IMR-90 (cell line): ENCODE data around the gene PIK3R3. TPM values are rescaled to one million over a fixed set of nuclear protein-coding genes. Genes with fewer than 3 reads are reported as not detected.
A peak's percentile ranks its signal among the peaks of the same experiment; 100 is the strongest.

Source experiments
- ATAC-seq: fragments of 200-7000 bp; cut with Tn5 transposase; 2 replicates; pipeline ENCODE4 v1.9.1; 2020; ENCODE audit warnings: low read depth, mild to moderate bottlenecking, moderate library complexity
- BruUV-seq: library from RNA; stranded (reverse); fragments of 400-500 nt; replicated peaks from 2 replicates; lab custom pipeline; 2021; lab: Mats Ljungman, UMichigan
- CTCF ChIA-PET: fragments of 300-600 bp; formaldehyde crosslinking; extraction: SDS; loops from one replicate; lab custom pipeline; 2021; ENCODE audit warnings: antibody characterized with exemption; lab: Yijun Ruan, JAX
- POLR2A ChIA-PET: fragments of 300-600 bp; sonication (Branson Sonifier 250); formaldehyde crosslinking; loops from one replicate; lab custom pipeline; 2022; ENCODE audit warnings: antibody characterized with exemption; ENCODE audit not compliant: unreplicated experiment; lab: Charles Lee
- DNase-seq: peaks from one replicate; pipeline ENCODE4 v3.0.0; 2013
- H2AFZ ChIP-seq: replicated peaks from 2 replicates; pipeline ENCODE3; 2013; ENCODE audit warnings: low read length, mild to moderate bottlenecking; ENCODE audit not compliant: poor library complexity
- H2AK5ac ChIP-seq: 2 replicates; pipeline ENCODE4 v1.6.1; 2013; ENCODE audit warnings: low read depth, low read length, inconsistent platforms
- H2AK9ac ChIP-seq: replicated peaks from 2 replicates; pipeline ENCODE3; 2013; ENCODE audit warnings: mild to moderate bottlenecking, low read depth, low read length, moderate library complexity; ENCODE audit not compliant: poor library complexity
- H2BK120ac ChIP-seq: 2 replicates; pipeline ENCODE4 v1.6.1; 2013; ENCODE audit warnings: low read depth, low read length, inconsistent platforms
- H2BK15ac ChIP-seq: 3 replicates; pipeline ENCODE4 v1.6.1; 2013; ENCODE audit warnings: low read depth, low read length, inconsistent platforms
- H2BK20ac ChIP-seq: 2 replicates; pipeline ENCODE4 v1.6.1; 2013; ENCODE audit warnings: low read depth, mild to moderate bottlenecking, inconsistent platforms, low read length, moderate library complexity
- H2BK5ac ChIP-seq: 2 replicates; pipeline ENCODE4 v1.6.1; 2013; ENCODE audit warnings: mild to moderate bottlenecking, low read depth, low read length, inconsistent platforms; ENCODE audit not compliant: poor library complexity, severe bottlenecking
- H3K14ac ChIP-seq: replicated peaks from 2 replicates; pipeline ENCODE4 v1.6.1; 2013; ENCODE audit warnings: low read depth, low read length, inconsistent platforms
- H3K18ac ChIP-seq: 2 replicates; pipeline ENCODE4 v1.6.1; 2013; ENCODE audit warnings: low read depth, low read length, control low read depth
- H3K23ac ChIP-seq: 2 replicates; pipeline ENCODE4 v1.6.1; 2013; ENCODE audit warnings: low read depth, low read length, inconsistent platforms
- H3K27ac ChIP-seq: 2 replicates; pipeline ENCODE4 v1.5.1; 2013; ENCODE audit warnings: mild to moderate bottlenecking, control low read depth, low read length; ENCODE audit not compliant: insufficient read depth
- H3K27me3 ChIP-seq: 2 replicates; pipeline ENCODE4 v1.6.1; 2013; ENCODE audit warnings: low read length; ENCODE audit not compliant: control insufficient read depth, insufficient read depth
- H3K36me3 ChIP-seq: 2 replicates; pipeline ENCODE4 v1.6.1; 2013; ENCODE audit warnings: low read length, mixed read lengths; ENCODE audit not compliant: control insufficient read depth, insufficient read depth
- H3K4ac ChIP-seq: 2 replicates; pipeline ENCODE4 v1.6.1; 2013; ENCODE audit warnings: low read depth, low read length, inconsistent platforms
- H3K4me1 ChIP-seq: 2 replicates; pipeline ENCODE4 v1.6.1; 2013; ENCODE audit warnings: low read length, mixed read lengths; ENCODE audit not compliant: control insufficient read depth, insufficient read depth
- H3K4me2 ChIP-seq: 2 replicates; pipeline ENCODE4 v1.6.1; 2013; ENCODE audit warnings: low read depth, mild to moderate bottlenecking, control low read depth, low read length, moderate library complexity
- H3K4me3 ChIP-seq: 2 replicates; pipeline ENCODE4 v1.5.1; 2013; ENCODE audit warnings: low read depth, mild to moderate bottlenecking, control low read depth, low read length, moderate library complexity; ENCODE audit not compliant: insufficient read depth
- H3K56ac ChIP-seq: 2 replicates; pipeline ENCODE4 v1.6.1; 2013; ENCODE audit warnings: low read length, inconsistent platforms; ENCODE audit not compliant: insufficient read depth; ENCODE audit errors: extremely low read depth
- H3K79me1 ChIP-seq, 2 experiments: 2 replicates each; pipeline ENCODE4 v1.6.1; 2013; ENCODE audit warnings: low read length in 2 of 2, inconsistent platforms in 1 of 2, low read depth in 1 of 2
- H3K9ac ChIP-seq: 2 replicates; pipeline ENCODE4 v1.6.1; 2013; ENCODE audit warnings: low read depth, low read length, control low read depth
- H3K9me1 ChIP-seq: 2 replicates; pipeline ENCODE4 v1.6.1; 2013; ENCODE audit warnings: low read length, inconsistent platforms; ENCODE audit not compliant: insufficient read depth
- H3K9me3 ChIP-seq: 2 replicates; pipeline ENCODE4 v1.6.1; 2013; ENCODE audit warnings: low read length; ENCODE audit not compliant: control insufficient read depth, insufficient read depth
- H4K20me1 ChIP-seq: 2 replicates; pipeline ENCODE4 v1.6.1; 2013; ENCODE audit warnings: low read length, inconsistent platforms; ENCODE audit not compliant: insufficient read depth
- H4K5ac ChIP-seq: 2 replicates; pipeline ENCODE4 v1.6.1; 2013; ENCODE audit warnings: mild to moderate bottlenecking, low read depth, low read length, control low read depth
- H4K8ac ChIP-seq, 2 experiments: 2 replicates each; pipeline ENCODE4 v1.6.1; 2013; ENCODE audit warnings: low read depth in 2 of 2, low read length in 2 of 2, control low read depth in 1 of 2, inconsistent platforms in 1 of 2
- H4K91ac ChIP-seq: 2 replicates; pipeline ENCODE4 v1.6.1; 2013; ENCODE audit warnings: low read depth, low read length, inconsistent platforms; ENCODE audit not compliant: insufficient read depth
- BHLHE40 ChIP-seq: fragments of 150-350 bp; IDR thresholded peaks from 2 replicates; pipeline ENCODE4 v1.6.1; 2016; ENCODE audit warnings: mild to moderate bottlenecking, low read depth, low read length
- CEBPB ChIP-seq: IDR thresholded peaks from 2 replicates; pipeline ENCODE4 v1.6.1; 2012; ENCODE audit warnings: low read depth, low read length, improper control_type of control experiment
- FOS ChIP-seq: fragments of 150-350 bp; IDR thresholded peaks from 2 replicates; pipeline ENCODE4 v1.6.1; 2016; ENCODE audit warnings: low read depth, low read length
- MAFK ChIP-seq: IDR thresholded peaks from 2 replicates; pipeline ENCODE4 v1.6.1; 2012; ENCODE audit warnings: low read depth, low read length, improper control_type of control experiment
- MAZ ChIP-seq: IDR thresholded peaks from 2 replicates; pipeline ENCODE4 v1.6.1; 2012; ENCODE audit warnings: low read depth, mild to moderate bottlenecking, low read length, improper control_type of control experiment, moderate library complexity, borderline replicate concordance
- MXI1 ChIP-seq: IDR thresholded peaks from 2 replicates; pipeline ENCODE4 v1.6.1; 2012; ENCODE audit warnings: low read depth, mild to moderate bottlenecking, low read length, moderate library complexity, borderline replicate concordance
- NFE2L2 ChIP-seq: fragments of 150-350 bp; IDR thresholded peaks from 2 replicates; pipeline ENCODE4 v1.6.1; 2016; ENCODE audit warnings: low read depth, mild to moderate bottlenecking, low read length
- POLR2A ChIP-seq: IDR thresholded peaks from 2 replicates; pipeline ENCODE4 v1.6.1; 2012; ENCODE audit warnings: mild to moderate bottlenecking, low read depth, low read length
- RAD21 ChIP-seq: IDR thresholded peaks from 2 replicates; pipeline ENCODE4 v1.6.1; 2012; ENCODE audit warnings: low read length, improper control_type of control experiment
- RCOR1 ChIP-seq: IDR thresholded peaks from 2 replicates; pipeline ENCODE4 v1.6.1; 2012; ENCODE audit warnings: mild to moderate bottlenecking, low read length, improper control_type of control experiment; ENCODE audit not compliant: insufficient replicate concordance
- RFX5 ChIP-seq: IDR thresholded peaks from 2 replicates; pipeline ENCODE4 v1.8.0; 2012; ENCODE audit warnings: low read depth, mild to moderate bottlenecking, low read length, moderate library complexity
- SMC3 ChIP-seq: fragments of 150-350 bp; IDR thresholded peaks from 2 replicates; pipeline ENCODE4 v1.6.1; 2016; ENCODE audit warnings: low read depth, mild to moderate bottlenecking, antibody characterized with exemption, low read length, moderate library complexity
- USF2 ChIP-seq: fragments of 150-350 bp; IDR thresholded peaks from 2 replicates; pipeline ENCODE4 v1.6.1; 2017; ENCODE audit warnings: mild to moderate bottlenecking, antibody characterized with exemption, low read length, low read depth
- WGBS, 2 experiments: methylation state at CpG; one replicate each; pipeline versions ENCODE4 v1.1.5 to v1.1.7; 2013; ENCODE audit warnings: missing lambda C conversion rate in 2 of 2; ENCODE audit not compliant: insufficient read length in 1 of 2; ENCODE audit errors: extremely low coverage in 2 of 2; 5-methylcytosine and 5-hydroxymethylcytosine counted together
- dilution Hi-C: fragments of 300-500 bp; cut with HindIII; formaldehyde crosslinking; loops from one replicate; pipeline ENCODE4 v1.14.3; 2018; ENCODE audit warnings: low sequenced_read_pairs; ENCODE audit not compliant: unreplicated experiment
- in situ Hi-C: fragments of 300-500 bp; cut with MboI; formaldehyde crosslinking; loops from 3 replicates; pipeline ENCODE4 v1.14.3; 2019; ENCODE audit warnings: low sequenced_read_pairs, inconsistent platforms, mixed read lengths
- intact Hi-C: fragments of 100-400 bp; cut with micrococcal nuclease; formaldehyde crosslinking; loops from 2 replicates; pipeline ENCODE4 v1.10.0; 2022
- polyA plus RNA-seq, 3 experiments: library from polyadenylated mRNA; depleted of rRNA; stranded (reverse); fragments of >200 nt; gene quantifications; 2 replicates each; pipeline ENCODE4 v1.2.3, GENCODE V29; 2012; ENCODE audit warnings: low replicate concordance in 1 of 3
- total RNA-seq: library from RNA; depleted of rRNA; stranded (reverse); fragments of >200 nt; gene quantifications from 2 replicates; pipeline ENCODE4 v1.2.3, GENCODE V29; 2012
- TF ChIP-seq, protein P1 (sequence below): fragments of 150-350 bp; IDR thresholded peaks from 2 replicates; pipeline ENCODE4 v1.6.1; 2016; ENCODE audit warnings: low read depth, mild to moderate bottlenecking, low read length, moderate library complexity, borderline replicate concordance
- TF ChIP-seq, protein P2 (sequence below): conservative IDR thresholded peaks from 2 replicates; pipeline ENCODE4 v1.5.1; 2012; ENCODE audit warnings: mild to moderate bottlenecking, low read depth, low read length, improper control_type of control experiment

The PIK3R3 gene
- total and polyA plus RNA-seq, 2 of the 4 experiments (the other 2 are of a cell fraction): 5.3 to 9.9 TPM

- no peak overlapping the region for H3K9ac ChIP-seq
- peak overlapping the region; percentile 33; the same call in 1 of the 2 replicates for H3K4me2 ChIP-seq
- H2AK5ac ChIP-seq: no peak overlapping the region
- ATAC-seq (no peak), DNase-seq (peak; percentile 95)
- no peaks in the 10 kb centered on the region for H3K9me3 ChIP-seq
- 0 out of 4 replicates have a peak overlapping the region, but pooled peaks of 1 of the 2 experiments have one; percentile 17 for H4K8ac ChIP-seq
- BruUV-seq: no TSS peak
- H3K79me1 ChIP-seq: peaks cover 0 to 10% of the 10 kb centered on the region in 2 experiments; a peak in 1 of 4 replicates
- 0 out of 2 replicates have a peak, but pooled peaks cover 4% of the 10 kb centered on the region for H3K9me1 ChIP-seq
- no CpG with 5 or more reads among the region's 3 CpGs for WGBS, 2 experiments
- H3K14ac ChIP-seq: no peak overlapping the region
- no peak overlapping the region for H2BK15ac ChIP-seq
- ChIA-PET CTCF (interaction anchor here (0.6 kb wide), 2 partner anchors 402 to 640 kb away, joined by 3 to 4 read pairs; no protein-coding TSS in a partner anchor), POLR2A (no interaction called here)
- no peaks in the 10 kb centered on the region for H3K36me3 ChIP-seq
- no peak overlapping the region for H4K5ac ChIP-seq
- no peak overlapping the region for H3K18ac ChIP-seq
- dilution Hi-C loops (no loop called here), intact Hi-C loops (no loop called here), in situ Hi-C loops (no loop called here)
- H2BK5ac ChIP-seq: no peak overlapping the region
- no peak overlapping the region for H3K27ac ChIP-seq
- H2AFZ ChIP-seq: no peak overlapping the region
- no peaks in the 10 kb centered on the region for H3K27me3 ChIP-seq
- peaks cover 8% of the 10 kb centered on the region for H3K4me1 ChIP-seq
- H3K23ac ChIP-seq: no peak overlapping the region
- H4K20me1 ChIP-seq: peaks cover 3% of the 10 kb centered on the region; the same call in 1 of the 2 replicates
- no peak overlapping the region for H2AK9ac ChIP-seq
- H3K56ac ChIP-seq: no peak overlapping the region
- no peak overlapping the region for H4K91ac ChIP-seq
- no peak overlapping the region for H3K4ac ChIP-seq
- 0 out of 2 replicates have a peak overlapping the region, but pooled peaks have one; percentile 1 for H2BK120ac ChIP-seq
- H2BK20ac ChIP-seq: no peak overlapping the region
- H3K4me3 ChIP-seq: no peak overlapping the region
- TF ChIP-seq SMC3 (no peak), RAD21 (no peak), RFX5 (no peak), USF2 (no peak), MXI1 (no peak), BHLHE40 (no peak), FOS (peak; percentile 55), RCOR1 (no peak), CEBPB (peak; percentile 96), NFE2L2 (no peak), MAZ (no peak), MAFK (no peak), POLR2A (peak; percentile 36; the same call in 1 of the 2 replicates)
- TF ChIP-seq, protein P1, sequence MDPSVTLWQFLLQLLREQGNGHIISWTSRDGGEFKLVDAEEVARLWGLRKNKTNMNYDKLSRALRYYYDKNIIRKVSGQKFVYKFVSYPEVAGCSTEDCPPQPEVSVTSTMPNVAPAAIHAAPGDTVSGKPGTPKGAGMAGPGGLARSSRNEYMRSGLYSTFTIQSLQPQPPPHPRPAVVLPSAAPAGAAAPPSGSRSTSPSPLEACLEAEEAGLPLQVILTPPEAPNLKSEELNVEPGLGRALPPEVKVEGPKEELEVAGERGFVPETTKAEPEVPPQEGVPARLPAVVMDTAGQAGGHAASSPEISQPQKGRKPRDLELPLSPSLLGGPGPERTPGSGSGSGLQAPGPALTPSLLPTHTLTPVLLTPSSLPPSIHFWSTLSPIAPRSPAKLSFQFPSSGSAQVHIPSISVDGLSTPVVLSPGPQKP: no peak
- TF ChIP-seq, protein P2, sequence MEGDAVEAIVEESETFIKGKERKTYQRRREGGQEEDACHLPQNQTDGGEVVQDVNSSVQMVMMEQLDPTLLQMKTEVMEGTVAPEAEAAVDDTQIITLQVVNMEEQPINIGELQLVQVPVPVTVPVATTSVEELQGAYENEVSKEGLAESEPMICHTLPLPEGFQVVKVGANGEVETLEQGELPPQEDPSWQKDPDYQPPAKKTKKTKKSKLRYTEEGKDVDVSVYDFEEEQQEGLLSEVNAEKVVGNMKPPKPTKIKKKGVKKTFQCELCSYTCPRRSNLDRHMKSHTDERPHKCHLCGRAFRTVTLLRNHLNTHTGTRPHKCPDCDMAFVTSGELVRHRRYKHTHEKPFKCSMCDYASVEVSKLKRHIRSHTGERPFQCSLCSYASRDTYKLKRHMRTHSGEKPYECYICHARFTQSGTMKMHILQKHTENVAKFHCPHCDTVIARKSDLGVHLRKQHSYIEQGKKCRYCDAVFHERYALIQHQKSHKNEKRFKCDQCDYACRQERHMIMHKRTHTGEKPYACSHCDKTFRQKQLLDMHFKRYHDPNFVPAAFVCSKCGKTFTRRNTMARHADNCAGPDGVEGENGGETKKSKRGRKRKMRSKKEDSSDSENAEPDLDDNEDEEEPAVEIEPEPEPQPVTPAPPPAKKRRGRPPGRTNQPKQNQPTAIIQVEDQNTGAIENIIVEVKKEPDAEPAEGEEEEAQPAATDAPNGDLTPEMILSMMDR: no peak
Measured at GRCh38 chr1:46134660-46135331, 2.4 kb upstream of the PIK3R3 start.
